HPDE6-E6E7 (cell line): ENCODE results near the gene MCF2L.

ENCODE experiments used
- DNase-seq: peaks from one replicate; pipeline ENCODE4 v3.0.0; 2011; ENCODE audit warnings: missing footprints; ENCODE audit errors: extremely low spot score

The MCF2L gene

DNA sequence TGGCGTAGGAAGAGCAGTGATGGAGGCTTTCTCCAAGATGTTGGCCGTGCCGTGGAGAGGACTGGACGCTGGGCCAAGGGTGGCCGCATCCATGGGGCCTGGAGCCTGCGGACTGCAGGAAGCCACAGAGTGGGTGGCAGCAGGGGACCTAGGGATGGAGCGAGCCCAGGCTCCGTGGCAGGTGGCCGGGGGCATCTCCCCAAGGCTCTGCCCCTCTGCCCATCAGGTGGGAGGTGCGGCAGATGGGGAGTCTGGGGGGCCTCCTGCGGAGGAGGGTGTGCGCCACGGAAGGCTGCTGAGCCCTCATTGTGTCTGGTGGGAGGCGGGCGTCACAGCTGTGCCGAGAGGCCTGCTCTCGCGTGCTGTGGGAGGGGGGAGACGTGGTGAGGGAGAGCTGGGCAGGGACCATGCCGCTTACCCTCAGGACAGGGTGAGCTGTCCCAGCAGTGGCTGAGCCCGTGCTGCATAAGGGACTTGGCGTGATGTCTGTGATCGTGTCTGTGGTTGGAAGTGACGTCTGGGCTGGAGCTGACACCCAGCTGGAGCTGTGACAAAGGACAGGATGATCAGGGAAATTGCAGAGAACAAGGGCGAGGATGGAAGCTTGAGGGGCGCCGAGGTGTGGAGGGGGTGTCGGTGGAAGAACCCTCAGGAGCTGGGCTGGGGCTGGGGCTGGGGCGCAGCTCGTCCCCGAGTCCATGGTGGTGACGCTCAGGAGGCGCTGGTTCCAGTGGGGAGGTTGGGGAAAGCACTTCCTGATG is 13.4 kb downstream of the MCF2L start:
- no peak for DNase-seq

DNA sequence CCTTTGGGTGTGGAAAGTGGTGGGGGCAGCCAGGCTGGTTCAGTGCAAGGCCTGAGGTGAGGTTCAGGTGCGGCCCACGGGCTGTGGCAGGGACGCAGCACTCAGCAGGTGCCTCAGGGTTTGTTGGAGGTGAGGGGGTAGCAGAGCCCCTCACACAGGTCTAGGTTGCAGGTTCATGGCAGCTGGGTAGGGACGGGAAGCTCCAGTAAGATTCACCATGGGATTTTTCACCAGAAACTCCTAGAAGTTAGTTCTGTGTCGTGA is 14.0 kb downstream of the MCF2L start:
- DNase-seq: no peak

DNA sequence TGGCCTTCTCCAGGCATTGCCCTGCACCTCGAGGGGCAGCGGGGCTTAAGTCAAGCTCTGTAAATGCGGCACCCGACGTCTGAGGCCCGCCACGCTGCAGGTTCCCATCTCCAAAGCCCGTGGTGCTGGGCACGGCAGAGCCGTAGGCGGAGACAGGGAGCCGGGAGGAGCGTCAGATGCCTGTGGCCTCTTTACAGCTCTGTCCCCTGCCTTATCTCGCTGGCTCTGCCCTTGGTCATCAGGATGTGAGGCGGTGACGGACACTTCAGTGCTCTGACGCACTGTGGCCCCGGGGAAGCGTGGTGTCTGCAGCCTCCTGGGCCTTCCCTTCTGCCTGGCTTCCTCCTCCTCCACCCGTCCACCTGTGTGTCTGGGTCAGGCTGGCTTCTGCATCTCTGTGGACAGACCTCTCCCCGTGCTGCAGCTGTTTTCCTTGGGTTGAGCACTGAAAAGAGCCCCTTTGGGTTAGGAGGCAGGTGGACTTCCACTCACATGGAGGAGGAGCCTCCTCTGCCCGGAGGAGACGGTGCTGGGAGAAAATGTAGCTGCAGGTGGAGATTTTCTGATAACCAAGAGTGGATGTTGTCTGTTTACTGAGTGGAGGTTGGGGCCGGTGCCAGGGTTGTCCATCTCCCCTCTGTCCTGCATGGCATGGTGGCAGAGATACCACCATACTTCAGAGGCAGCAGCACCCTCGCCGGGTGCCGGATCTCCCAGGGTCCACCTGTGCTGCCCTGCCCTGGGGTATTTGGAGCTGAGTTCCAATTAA is 14.6 kb downstream of the MCF2L start:
- no peak for DNase-seq

DNA sequence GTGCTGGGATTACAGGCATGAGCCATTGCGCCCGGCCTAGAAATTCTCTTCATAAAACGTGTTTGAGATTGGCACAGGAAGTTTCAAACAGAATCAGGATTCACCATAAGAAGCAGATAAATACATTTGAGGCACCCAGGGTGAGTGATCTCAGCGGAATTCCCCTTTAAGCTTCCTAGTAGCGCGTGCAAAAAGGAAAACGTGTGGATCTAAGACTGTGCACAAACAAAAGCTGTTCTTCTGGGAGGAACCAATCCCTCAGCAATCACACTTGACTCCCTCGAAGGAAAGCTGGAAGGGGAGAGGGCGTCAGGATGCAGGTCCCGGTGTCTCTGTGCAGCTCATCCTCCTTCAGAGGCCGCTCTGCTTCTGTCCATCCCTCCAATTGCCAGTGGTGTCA is 15.5 kb downstream of the MCF2L start:
- no peak for DNase-seq

GRCh38 chr13:112984954-112985802 is 16.2 kb downstream of the MCF2L start:
- DNase-seq: no peak

DNA sequence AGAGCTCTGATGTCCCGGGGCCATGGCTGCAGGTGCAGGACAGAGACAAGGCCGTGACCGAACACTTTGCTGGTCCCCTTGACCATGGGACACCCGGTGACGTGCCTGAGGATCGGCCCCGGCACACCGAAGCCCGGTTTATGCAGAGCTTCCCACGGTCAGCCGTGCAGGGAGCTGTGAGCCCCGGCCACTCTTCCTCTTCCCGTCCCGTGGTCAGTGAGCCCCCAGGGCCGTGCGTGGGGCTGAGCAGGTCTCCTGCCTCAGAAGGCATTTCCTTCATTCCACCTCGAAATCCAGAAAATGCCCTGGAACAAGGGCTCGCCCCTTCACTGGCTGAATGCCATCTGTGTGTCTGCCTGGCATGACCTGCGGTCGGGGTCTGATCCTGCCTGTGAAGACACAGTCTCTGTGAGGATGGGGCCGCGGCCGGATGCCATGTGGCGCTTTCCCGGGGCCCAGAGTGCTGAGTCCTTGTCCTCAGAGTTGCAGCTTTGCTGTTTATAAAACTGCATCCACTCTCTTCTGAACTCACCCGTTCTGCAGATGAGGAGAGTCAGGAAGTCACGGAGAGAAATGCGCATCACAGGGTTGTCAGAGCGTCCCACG is 16.9 kb downstream of the MCF2L start:
- no peak for DNase-seq

DNA sequence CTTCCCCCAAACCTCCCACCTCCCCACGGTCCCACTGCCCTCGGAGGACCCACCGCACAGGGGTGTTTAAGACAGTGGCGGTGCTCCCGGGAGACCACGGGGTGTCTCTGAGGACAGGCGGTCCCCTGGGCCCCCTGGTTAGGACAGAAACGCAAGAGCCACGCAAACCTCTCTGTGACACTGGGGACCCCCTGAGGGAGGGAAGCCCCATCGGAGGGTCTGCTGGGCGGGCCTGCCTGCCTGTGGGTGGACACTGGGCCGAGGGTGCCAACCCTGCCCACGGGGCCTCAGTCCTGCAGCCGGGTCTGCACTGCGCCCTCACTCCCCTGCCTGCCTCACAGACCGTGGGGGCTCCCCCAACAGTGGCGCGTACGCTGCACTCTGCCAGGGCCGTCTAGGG is 17.5 kb downstream of the MCF2L start:
- no peak for DNase-seq

- no peak for DNase-seq
These were observed 18.1 kb downstream of the MCF2L start for GRCh38 chr13:112986946-112987681.

DNA sequence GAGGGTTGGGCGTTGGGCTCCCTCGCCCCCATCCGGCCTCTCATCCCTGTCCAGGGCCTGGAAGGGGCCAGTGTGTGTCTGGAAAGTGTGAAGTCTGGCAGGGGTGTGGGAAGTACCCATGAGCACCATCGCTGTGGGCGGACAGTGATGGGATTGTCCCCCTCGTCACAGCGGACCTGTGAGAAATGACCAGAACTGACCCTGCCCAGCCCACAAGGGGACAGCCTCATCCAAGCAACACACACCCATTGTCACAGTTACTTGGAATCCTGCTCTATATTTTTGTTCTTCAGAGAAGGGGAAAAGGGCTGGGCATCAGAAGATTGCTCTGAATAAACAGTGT is 18.6 kb downstream of the MCF2L start:
- no peak for DNase-seq

DNA sequence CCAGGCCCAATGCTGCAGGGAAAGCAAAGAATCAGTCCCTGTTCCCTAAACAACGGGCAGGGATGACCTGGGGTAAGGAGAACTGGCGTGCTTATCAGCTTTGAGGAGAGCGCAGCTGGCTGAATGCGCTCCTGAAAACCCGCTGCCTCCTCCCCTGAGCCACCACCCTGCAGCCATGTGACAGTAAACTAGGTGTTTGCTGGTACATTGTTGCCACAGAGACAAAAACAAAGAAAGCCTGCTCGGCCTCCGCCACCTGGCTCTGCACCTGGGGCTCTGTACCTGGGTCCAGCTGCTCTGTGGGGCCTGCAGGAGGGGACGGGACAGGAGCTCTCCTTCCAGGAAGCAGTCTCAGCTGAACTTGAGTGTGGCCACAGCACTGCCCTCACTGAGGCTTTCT is 21.8 kb downstream of the MCF2L start:
- no peak for DNase-seq

GRCh38 chr13:112991609-112992008 is 22.6 kb downstream of the MCF2L start:
- DNase-seq: no peak

DNA sequence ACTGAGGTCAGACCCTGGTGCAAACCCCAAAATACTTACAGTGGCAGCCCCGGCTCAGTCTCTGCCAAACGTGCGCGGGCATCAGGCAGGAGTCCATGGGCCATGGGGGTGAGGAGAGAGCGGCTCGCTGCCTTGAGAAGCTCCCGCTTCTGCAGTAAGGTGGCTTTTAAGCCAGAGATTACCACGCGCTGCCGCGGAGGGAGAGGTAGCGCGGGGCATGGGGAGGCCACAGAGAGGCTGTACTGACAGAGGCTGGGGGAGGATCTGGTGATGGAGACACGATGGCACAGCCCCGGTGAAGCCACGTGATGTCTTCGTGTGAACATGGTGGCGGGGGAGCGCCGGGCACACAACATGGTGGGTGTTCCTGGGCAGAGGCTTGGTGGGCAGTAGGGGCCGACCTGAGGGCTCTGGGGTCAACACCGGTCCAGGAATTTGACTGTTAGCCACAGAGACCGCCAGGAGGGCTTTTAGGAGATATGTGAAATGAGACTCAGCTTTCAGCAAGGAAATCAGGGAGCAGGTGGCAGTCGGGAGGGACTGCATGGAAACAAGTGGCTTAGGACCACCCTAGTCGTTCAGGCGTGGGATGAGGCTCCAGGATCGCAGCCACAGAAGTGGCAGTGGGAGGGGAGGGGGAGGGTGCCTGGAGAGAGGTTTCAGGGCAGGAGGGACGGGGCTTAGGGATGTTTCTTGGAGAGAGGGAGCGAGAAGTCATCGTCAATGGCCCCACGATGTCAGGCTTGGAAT is 24.1 kb downstream of the MCF2L start:
- DNase-seq: no peak

- DNase-seq: no peak
These were observed 25.2 kb downstream of the MCF2L start for GRCh38 chr13:112994084-112994780.

GRCh38 chr13:112994781-112995355 is 25.9 kb downstream of the MCF2L start:
- DNase-seq: no peak

DNA sequence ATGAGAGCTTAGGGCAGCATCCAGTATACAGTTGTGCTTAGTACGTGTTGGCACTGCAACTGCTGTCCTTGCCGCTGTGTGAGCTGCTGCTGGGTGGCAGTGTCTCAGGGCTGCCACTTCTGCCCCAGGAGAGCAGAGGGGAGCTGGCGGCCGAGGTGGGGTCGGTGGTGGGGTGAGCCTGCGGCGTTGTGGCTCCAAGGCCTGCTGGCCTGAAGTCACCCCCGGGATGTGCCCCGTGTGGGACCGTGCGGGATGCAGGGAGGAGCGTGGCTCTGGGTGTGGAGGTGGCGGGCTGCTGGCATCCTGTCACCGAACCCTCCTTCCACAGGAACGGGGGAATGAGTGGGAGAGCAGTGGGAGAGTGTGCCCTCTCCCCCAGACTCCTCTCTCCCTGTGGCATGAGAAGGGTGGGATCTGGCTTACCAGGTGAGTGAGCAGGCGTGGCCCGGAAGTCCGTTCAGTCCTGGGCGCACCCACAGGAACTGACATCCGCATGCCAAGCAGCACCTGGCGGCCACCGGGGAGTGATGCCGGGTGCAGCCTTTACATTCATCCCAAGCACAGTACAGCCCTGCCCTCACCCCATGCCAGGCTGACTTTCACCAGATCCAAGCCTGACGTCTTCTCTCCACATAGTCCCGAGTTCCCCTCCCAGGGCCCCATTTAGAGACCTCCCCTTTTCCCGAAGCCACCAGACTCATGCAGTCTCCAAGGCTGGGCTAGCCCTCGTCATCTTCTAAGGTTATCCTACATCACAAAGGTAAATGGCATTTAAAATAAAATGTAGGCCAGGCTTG is 26.6 kb downstream of the MCF2L start:
- no peak for DNase-seq

GRCh38 chr13:112996671-112997091 is 27.7 kb downstream of the MCF2L start:
- no peak for DNase-seq

DNA sequence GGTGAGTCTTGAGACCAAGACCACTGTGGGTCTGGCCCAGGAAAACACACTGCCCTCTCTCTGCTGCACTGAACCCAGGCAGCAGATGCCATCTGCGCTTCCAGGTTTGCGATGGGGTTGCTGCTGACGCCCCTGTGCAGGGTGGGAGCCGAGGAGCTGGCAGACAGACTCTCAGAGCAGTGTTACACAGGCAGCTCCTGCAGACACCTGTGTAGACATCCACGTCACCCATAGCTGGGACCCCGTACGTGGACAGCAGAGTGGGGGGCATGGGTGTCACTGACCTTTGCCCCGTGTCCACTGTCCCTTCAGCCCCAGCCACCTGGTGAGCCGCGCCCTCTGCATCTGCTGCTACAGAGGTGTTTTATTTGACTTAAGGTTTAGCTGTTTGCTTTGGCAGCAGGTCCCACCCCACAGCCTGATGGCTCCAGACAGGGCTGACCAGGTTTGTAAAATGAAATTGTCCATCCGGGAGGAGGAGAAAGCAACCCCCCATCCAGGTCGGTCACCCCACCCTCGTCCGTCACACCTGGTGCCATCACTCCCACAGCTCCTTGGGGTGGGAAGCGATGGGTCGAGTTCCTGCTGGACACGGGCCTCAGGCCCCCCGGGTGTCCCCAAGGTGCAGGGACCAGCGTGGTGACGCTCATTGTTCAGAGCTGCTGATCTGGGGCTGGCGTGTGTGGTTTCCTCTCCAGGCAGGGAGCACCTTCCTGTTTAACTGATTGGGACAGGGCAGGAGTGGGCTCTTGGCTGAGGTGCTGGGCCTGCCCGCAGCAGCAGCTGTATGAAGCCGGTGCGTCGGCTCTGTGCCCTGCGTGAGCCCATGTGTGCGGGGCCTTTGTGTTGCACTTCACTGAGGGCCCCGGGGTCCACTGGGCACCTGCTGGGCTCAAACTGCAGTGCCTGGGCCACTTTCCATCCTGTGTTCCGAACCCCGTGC is 28.4 kb downstream of the MCF2L start:
- no peak for DNase-seq
